Ectodermal cell (in vitro differentiated cells): ENCODE data around the gene AADACL2.

Source experiments
- H3K27ac ChIP-seq: 2 replicates; pipeline ENCODE4 v1.7.0; 2013; ENCODE audit warnings: mild to moderate bottlenecking, low read depth, low read length; ENCODE audit not compliant: insufficient read depth, poor library complexity, severe bottlenecking
- H3K27me3 ChIP-seq: 2 replicates; pipeline ENCODE4 v1.7.0; 2013; ENCODE audit warnings: mild to moderate bottlenecking, low read length; ENCODE audit not compliant: insufficient read depth, control insufficient read depth, poor library complexity, severe bottlenecking
- H3K36me3 ChIP-seq: one replicate; pipeline ENCODE4 v1.7.0; 2013; ENCODE audit warnings: low read length; ENCODE audit not compliant: control insufficient read depth, insufficient read depth
- H3K4me1 ChIP-seq: one replicate; pipeline ENCODE4 v1.7.0; 2013; ENCODE audit warnings: low read length; ENCODE audit not compliant: control insufficient read depth, insufficient read depth
- H3K4me3 ChIP-seq: 2 replicates; pipeline ENCODE4 v1.7.0; 2013; ENCODE audit warnings: low read depth, low read length, control low read depth; ENCODE audit not compliant: insufficient read depth
- H3K9me3 ChIP-seq: 2 replicates; pipeline ENCODE4 v1.7.0; 2013; ENCODE audit warnings: mild to moderate bottlenecking, low read length, moderate library complexity; ENCODE audit not compliant: control insufficient read depth
- WGBS, 2 experiments: methylation state at CpG; one replicate each; pipeline ENCODE4 v1.1.7; 2013; ENCODE audit warnings: missing lambda C conversion rate in 2 of 2; 5-methylcytosine and 5-hydroxymethylcytosine counted together

AADACL2 gene

DNA sequence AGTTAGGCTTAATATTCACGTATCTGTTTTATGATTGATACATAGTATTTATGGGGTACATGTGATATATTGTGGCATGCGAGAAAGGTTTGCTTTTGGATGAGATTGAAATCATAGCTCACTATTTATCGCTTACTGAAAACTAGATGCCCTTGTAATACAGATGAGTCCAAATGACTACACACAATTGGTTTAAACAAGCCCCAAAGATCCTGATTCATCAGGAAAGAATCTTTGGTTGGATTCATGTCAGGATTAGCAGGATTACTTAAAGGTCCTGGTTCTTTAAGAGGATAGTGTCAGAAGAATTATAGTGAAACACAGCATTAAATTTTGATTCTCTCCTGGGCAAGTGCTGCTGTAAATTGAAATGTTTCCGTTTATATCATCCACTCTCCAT is 61.5 kb downstream of the AADACL2 start:
- no peaks in the 10 kb centered on the region for H3K27me3 ChIP-seq
- no peak overlapping the region for H3K27ac ChIP-seq

GRCh38 chr3:151796105-151796680 is 62.5 kb downstream of the AADACL2 start:
- no peak overlapping the region for H3K27ac ChIP-seq

More for the DNA sequence above, 61.5 kb downstream of the AADACL2 start:
- H3K36me3 ChIP-seq: no peaks in the 10 kb centered on the region
- no peaks in the 10 kb centered on the region for H3K4me1 ChIP-seq
- H3K9me3 ChIP-seq: no peaks in the 10 kb centered on the region
- H3K4me3 ChIP-seq: no peak overlapping the region
- WGBS, 2 experiments: 86 to 96% methylated on average over 4 of the region's 4 CpGs

GRCh38 chr3:151798466-151798865 is 64.7 kb downstream of the AADACL2 start:
- no peak overlapping the region for H3K4me3 ChIP-seq
- no peaks in the 10 kb centered on the region for H3K36me3 ChIP-seq
- H3K27me3 ChIP-seq: no peaks in the 10 kb centered on the region
- no peaks in the 10 kb centered on the region for H3K9me3 ChIP-seq
- WGBS, 2 experiments: 86 to 96% methylated on average over 2 of the region's 2 CpGs
- no peak overlapping the region for H3K27ac ChIP-seq
- no peaks in the 10 kb centered on the region for H3K4me1 ChIP-seq

More at GRCh38 chr3:151796105-151796680, 62.5 kb downstream of the AADACL2 start:
- Histone ChIP-seq H3K4me3 (no peak overlapping the region), H3K9me3 (no peaks in the 10 kb centered on the region), H3K4me1 (no peaks in the 10 kb centered on the region), H3K36me3 (no peaks in the 10 kb centered on the region), H3K27me3 (no peaks in the 10 kb centered on the region)
- WGBS, 2 experiments: 100% methylated on average over 1 of the region's 1 CpG; no CpG with 5 or more reads in 1 of the 2 experiments

- H3K4me1 ChIP-seq: no peaks in the 10 kb centered on the region
- no peak overlapping the region for H3K27ac ChIP-seq
- 62 to 68% methylated on average over 2 of the region's 2 CpGs for WGBS, 2 experiments
- no peak overlapping the region for H3K4me3 ChIP-seq
- H3K27me3 ChIP-seq: no peaks in the 10 kb centered on the region
- no peaks in the 10 kb centered on the region for H3K9me3 ChIP-seq
- H3K36me3 ChIP-seq: no peaks in the 10 kb centered on the region
Measured at GRCh38 chr3:151800431-151800830, 66.7 kb downstream of the AADACL2 start.

- Histone ChIP-seq H3K36me3 (no peaks in the 10 kb centered on the region), H3K4me1 (no peaks in the 10 kb centered on the region), H3K9me3 (no peaks in the 10 kb centered on the region), H3K27me3 (no peaks in the 10 kb centered on the region), H3K27ac (no peak overlapping the region), H3K4me3 (no peak overlapping the region)
- 89 to 91% methylated on average over 1 of the region's 1 CpG for WGBS, 2 experiments
Measured at GRCh38 chr3:151804267-151804666, 70.5 kb downstream of the AADACL2 start.

DNA sequence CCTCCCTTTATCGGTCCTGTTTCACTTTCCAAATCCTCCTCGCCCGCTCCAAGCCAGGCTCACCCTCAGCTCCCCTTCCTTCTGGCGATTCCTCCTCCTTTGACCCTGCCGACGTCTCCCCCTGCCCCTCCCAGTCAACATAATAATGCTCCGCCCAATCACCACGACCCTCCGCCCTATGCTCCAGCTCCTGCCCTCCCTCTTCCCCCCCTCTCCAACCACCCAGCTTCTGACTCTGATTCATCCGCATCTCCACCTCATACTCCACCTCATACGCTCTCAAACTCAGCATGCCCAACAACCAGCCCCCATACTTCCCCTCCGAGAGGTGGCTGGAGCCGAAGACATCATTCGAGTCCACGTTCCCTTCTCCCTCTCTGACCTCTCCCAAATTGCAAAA is 73.1 kb downstream of the AADACL2 start:
- WGBS, 2 experiments: 88% methylated on average over 15 of the region's 15 CpGs
- Histone ChIP-seq H3K27me3 (no peaks in the 10 kb centered on the region), H3K4me1 (no peaks in the 10 kb centered on the region), H3K27ac (no peak overlapping the region), H3K36me3 (no peaks in the 10 kb centered on the region), H3K9me3 (no peaks in the 10 kb centered on the region), H3K4me3 (no peak overlapping the region)
